OCI-LY7 (cell line): Measurements from ENCODE around the gene ADRB1. TPM values are rescaled to one million over a fixed set of nuclear protein-coding genes. Genes with fewer than 3 reads are reported as not detected.

ENCODE experiments used
- BruUV-seq: library from RNA; stranded (reverse); fragments of 400-500 nt; replicated peaks from 2 replicates; lab custom pipeline; 2021; lab: Mats Ljungman, UMichigan
- CTCF ChIA-PET: fragments of 300-600 bp; sonication (Branson Sonifier 250); formaldehyde crosslinking; loops from one replicate; lab custom pipeline; 2022; ENCODE audit warnings: antibody characterized with exemption; ENCODE audit not compliant: unreplicated experiment; lab: Charles Lee
- POLR2A ChIA-PET: fragments of 300-600 bp; sonication (Branson Sonifier 250); formaldehyde crosslinking; loops from one replicate; lab custom pipeline; 2022; ENCODE audit warnings: antibody characterized with exemption; lab: Charles Lee
- DNase-seq: peaks from one replicate; pipeline ENCODE4 v3.0.0-alpha.2; 2015; ENCODE audit warnings: low spot score
- H2AFZ ChIP-seq: fragments of 200-600 bp; sonication (generic), shearing (Covaris generic); 2 replicates; pipeline ENCODE4 v1.6.1; 2014; ENCODE audit warnings: mild to moderate bottlenecking, antibody characterized with exemption, low read length, moderate library complexity
- H3K27ac ChIP-seq: fragments of 200-600 bp; sonication (generic); 2 replicates; pipeline ENCODE4 v1.5.1; 2014; ENCODE audit warnings: mixed run types, low read depth, mild to moderate bottlenecking, moderate library complexity, low read length, inconsistent platforms; ENCODE audit not compliant: poor library complexity, severe bottlenecking
- H3K36me3 ChIP-seq: fragments of 200-600 bp; sonication (generic); 2 replicates; pipeline ENCODE4 v1.6.1; 2014; ENCODE audit warnings: mild to moderate bottlenecking, antibody characterized with exemption, low read length, moderate library complexity, mixed read lengths; ENCODE audit not compliant: insufficient read depth
- H3K4me1 ChIP-seq: fragments of 200-600 bp; sonication (generic); 2 replicates; pipeline ENCODE4 v1.5.1; 2014; ENCODE audit warnings: mild to moderate bottlenecking, low read length; ENCODE audit not compliant: insufficient read depth, poor library complexity, severe bottlenecking
- H3K4me2 ChIP-seq: fragments of 200-600 bp; sonication (generic); 2 replicates; pipeline ENCODE4 v1.6.1; 2014; ENCODE audit warnings: mild to moderate bottlenecking, low read length
- H3K4me3 ChIP-seq: fragments of 200-600 bp; sonication (generic); 2 replicates; pipeline ENCODE4 v1.5.1; 2014; ENCODE audit warnings: mild to moderate bottlenecking, low read depth, low read length; ENCODE audit not compliant: poor library complexity, severe bottlenecking
- H3K79me2 ChIP-seq: fragments of 200-600 bp; sonication (generic); 2 replicates; pipeline ENCODE4 v1.6.1; 2016; ENCODE audit warnings: low read depth, mild to moderate bottlenecking, low read length, moderate library complexity, mixed read lengths; ENCODE audit not compliant: insufficient read depth
- H3K9me2 ChIP-seq: fragments of 200-600 bp; sonication (generic); 2 replicates; pipeline ENCODE4 v1.6.1; 2016; ENCODE audit warnings: mild to moderate bottlenecking, low read length, mixed read lengths; ENCODE audit not compliant: insufficient read depth
- H3K9me3 ChIP-seq: fragments of 200-600 bp; sonication (generic); 2 replicates; pipeline ENCODE4 v1.6.1; 2014; ENCODE audit warnings: mild to moderate bottlenecking, mixed run types, low read length, mixed read lengths
- H4K20me1 ChIP-seq: fragments of 200-600 bp; sonication (generic); 2 replicates; pipeline ENCODE4 v1.6.1; 2014; ENCODE audit warnings: mild to moderate bottlenecking, antibody characterized with exemption, low read length, moderate library complexity, mixed read lengths; ENCODE audit not compliant: insufficient read depth
- CTCF ChIP-seq: fragments of 200-600 bp; sonication (generic); conservative IDR thresholded peaks from 2 replicates; pipeline ENCODE4 v1.5.1; 2014; ENCODE audit warnings: mild to moderate bottlenecking, antibody characterized with exemption, low read length, moderate library complexity, mixed read lengths
- EZH2phosphoT487 ChIP-seq: fragments of 200-600 bp; sonication (generic); IDR thresholded peaks from 2 replicates; pipeline ENCODE4 v1.6.1; 2018; ENCODE audit warnings: low read depth, borderline replicate concordance, mild to moderate bottlenecking, mixed run types, antibody characterized with exemption, low read length, moderate library complexity, mixed read lengths
- intact Hi-C: fragments of 100-400 bp; cut with micrococcal nuclease; formaldehyde crosslinking; loops from one replicate; pipeline ENCODE4 v1.10.0; 2022; ENCODE audit not compliant: unreplicated experiment
- total RNA-seq, 2 experiments: library from RNA; depleted of rRNA in 1 of 2; stranded (reverse); fragments of >200 nt in 1 of 2; shearing (Covaris generic) in 1 of 2; gene quantifications; 2 replicates each; pipeline ENCODE4 v1.2.3, GENCODE V29; 2014 to 2022

ADRB1 gene
- total RNA-seq, 2 experiments from 2014 or later, result 1.3 to 2.0 TPM

- Histone ChIP-seq H3K4me3 (no peak overlapping the region), H4K20me1 (no peaks in the 10 kb centered on the region), H3K4me1 (peaks cover 36% of the 10 kb centered on the region), H3K9me2 (no peaks in the 10 kb centered on the region), H3K9me3 (no peaks in the 10 kb centered on the region), H3K27ac (peak overlapping the region; percentile 67), H3K36me3 (no peaks in the 10 kb centered on the region), H2AFZ (peak overlapping the region; percentile 73; the same call in 1 of the 2 replicates), H3K79me2 (no peaks in the 10 kb centered on the region), H3K4me2 (peak overlapping the region; percentile 79)
- ChIA-PET CTCF (no interaction called here), POLR2A (interaction anchor here (1.2 kb wide), 1 partner anchor 9 kb away, joined by 3 read pairs; no protein-coding TSS in a partner anchor)
- no TSS peak for BruUV-seq
- intact Hi-C loops, result loop anchor here (5.0 kb wide), 2 partner anchors 71 to 169 kb away; no protein-coding TSS in a partner anchor
- peak; percentile 18 for DNase-seq
- no peak for TF ChIP-seq CTCF
- TF ChIP-seq EZH2phosphoT487, result no peak
Measured at GRCh38 chr10:114026189-114027040, 17.3 kb upstream of the ADRB1 start.

- H3K4me2 ChIP-seq, result no peak overlapping the region
- TF ChIP-seq EZH2phosphoT487, result no peak
- no peak for TF ChIP-seq CTCF
- no peaks in the 10 kb centered on the region for H3K79me2 ChIP-seq
- POLR2A ChIA-PET, result interaction anchor here (1.2 kb wide), 1 partner anchor 10 kb away, joined by 3 read pairs; no protein-coding TSS in a partner anchor
- intact Hi-C loops, result loop anchor here (5.0 kb wide), 2 partner anchors 70 to 170 kb away; no protein-coding TSS in a partner anchor
- no peak overlapping the region for H3K27ac ChIP-seq
- 0 out of 2 replicates have a peak overlapping the region, but pooled peaks have one; percentile 73 for H2AFZ ChIP-seq
- BruUV-seq, result no TSS peak
- peaks cover 36% of the 10 kb centered on the region for H3K4me1 ChIP-seq
- H3K4me3 ChIP-seq, result no peak overlapping the region
- H3K9me3 ChIP-seq, result no peaks in the 10 kb centered on the region
- no peaks in the 10 kb centered on the region for H4K20me1 ChIP-seq
- no peaks in the 10 kb centered on the region for H3K9me2 ChIP-seq
- CTCF ChIA-PET, result no interaction called here
- no peak for DNase-seq
- no peaks in the 10 kb centered on the region for H3K36me3 ChIP-seq
Measured at GRCh38 chr10:114027041-114027394, 16.6 kb upstream of the ADRB1 start.
